LNCAP (cell line): ENCODE measurements around the gene ARAP2.

Source experiments
- TF ChIP-seq, protein P1 (sequence below): fragments of 450-650 bp; IDR thresholded peaks from 2 replicates; pipeline ENCODE4 v1.5.1; 2017; ENCODE audit warnings: mild to moderate bottlenecking

ARAP2 gene

DNA sequence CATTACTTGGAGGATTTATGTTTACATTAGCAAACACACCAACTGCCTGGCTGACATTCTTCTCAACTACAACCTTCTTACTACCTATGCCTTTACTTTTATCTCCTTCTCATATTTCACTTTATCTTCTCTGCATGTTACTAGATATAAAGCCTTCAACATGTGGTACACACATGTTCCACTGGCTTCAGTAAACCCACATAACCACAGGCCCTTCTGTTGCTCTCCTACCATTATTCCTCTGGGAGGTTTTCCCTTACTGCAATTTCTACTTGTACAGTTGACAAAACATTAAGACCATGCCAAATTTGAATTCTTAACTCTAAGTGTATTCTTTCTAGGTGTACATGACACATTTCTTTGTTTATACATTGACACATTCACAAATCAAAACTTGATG, 133.1 kb downstream of the ARAP2 start:
- TF ChIP-seq, protein P1, sequence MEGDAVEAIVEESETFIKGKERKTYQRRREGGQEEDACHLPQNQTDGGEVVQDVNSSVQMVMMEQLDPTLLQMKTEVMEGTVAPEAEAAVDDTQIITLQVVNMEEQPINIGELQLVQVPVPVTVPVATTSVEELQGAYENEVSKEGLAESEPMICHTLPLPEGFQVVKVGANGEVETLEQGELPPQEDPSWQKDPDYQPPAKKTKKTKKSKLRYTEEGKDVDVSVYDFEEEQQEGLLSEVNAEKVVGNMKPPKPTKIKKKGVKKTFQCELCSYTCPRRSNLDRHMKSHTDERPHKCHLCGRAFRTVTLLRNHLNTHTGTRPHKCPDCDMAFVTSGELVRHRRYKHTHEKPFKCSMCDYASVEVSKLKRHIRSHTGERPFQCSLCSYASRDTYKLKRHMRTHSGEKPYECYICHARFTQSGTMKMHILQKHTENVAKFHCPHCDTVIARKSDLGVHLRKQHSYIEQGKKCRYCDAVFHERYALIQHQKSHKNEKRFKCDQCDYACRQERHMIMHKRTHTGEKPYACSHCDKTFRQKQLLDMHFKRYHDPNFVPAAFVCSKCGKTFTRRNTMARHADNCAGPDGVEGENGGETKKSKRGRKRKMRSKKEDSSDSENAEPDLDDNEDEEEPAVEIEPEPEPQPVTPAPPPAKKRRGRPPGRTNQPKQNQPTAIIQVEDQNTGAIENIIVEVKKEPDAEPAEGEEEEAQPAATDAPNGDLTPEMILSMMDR, result no peak

DNA sequence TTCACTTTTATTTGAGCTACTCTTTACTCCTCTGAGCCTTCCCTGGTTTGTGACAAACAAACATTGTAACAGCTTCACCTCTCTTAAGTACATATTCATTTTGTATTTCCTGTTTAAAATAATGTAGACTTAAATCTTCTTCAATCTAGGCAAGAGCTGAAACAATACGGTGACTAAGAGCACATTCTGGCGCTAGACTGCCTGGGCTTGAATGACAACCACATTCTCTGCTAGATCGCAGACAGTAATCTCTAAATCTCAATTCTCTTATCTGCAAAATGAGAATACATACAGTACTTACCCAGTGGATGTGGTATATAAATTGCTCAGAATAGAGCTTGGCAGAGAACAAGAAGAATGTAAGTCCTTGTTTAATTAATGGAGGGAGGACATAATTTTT, 144.8 kb downstream of the ARAP2 start:
- TF ChIP-seq, protein P1, result no peak

DNA sequence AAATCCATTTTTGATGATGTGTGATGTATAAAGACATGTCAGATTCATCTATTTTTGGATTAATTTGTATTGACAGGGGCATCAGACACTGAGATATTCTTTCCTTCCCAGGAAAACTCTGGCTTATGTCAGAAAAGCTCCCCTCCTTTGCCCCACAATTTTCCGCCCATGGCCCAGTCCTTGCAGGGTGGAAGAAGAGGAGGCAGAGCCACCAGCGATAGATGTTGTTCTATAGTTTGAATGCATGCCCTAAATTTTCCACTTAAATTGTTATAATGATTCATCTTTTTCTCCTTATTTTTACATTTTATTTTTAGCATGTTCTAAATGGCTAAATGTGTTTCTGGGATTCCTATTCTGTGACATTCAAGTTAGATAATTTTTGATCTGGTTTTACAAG, 149.3 kb downstream of the ARAP2 start:
- TF ChIP-seq, protein P1, result no peak

DNA sequence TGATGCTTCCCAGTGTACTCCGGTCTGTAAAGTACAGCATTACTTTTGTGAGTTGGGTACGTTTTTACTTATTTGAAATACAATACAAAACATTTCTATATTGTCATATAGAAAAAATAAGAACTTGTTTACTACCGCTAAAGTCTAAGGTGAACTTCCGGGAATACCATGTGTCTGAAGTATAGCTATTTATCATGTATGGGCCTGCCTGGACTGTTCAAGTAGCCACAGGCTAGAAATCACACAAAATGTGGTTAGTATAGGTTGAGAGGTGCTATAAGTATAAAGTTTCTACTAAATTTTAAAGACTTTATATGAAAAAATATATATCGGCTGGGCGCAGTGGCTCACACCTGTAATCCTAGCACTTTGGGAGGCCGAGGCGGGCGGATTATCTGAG, 152.3 kb downstream of the ARAP2 start:
- TF ChIP-seq, protein P1, result no peak

DNA sequence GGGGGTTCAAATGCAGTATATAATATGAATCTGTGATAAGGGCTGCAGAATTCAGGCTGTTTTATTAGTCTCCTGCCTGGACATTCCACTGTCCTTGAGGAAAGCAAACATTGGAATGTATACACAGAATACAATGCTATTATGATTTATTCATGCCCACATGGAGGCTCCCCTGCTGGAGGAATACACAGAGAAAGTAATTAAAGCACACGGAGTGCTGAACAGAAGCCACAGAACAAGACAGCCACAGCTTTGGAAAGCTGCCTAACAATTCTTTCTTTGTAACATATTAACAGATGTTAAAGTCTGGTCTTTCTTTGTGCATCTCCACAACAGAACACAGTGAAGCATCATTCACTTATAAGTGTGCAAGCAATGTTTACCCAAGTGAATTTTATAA, 155.8 kb downstream of the ARAP2 start:
- TF ChIP-seq, protein P1, result no peak; the same call in 1 of the 2 replicates

DNA sequence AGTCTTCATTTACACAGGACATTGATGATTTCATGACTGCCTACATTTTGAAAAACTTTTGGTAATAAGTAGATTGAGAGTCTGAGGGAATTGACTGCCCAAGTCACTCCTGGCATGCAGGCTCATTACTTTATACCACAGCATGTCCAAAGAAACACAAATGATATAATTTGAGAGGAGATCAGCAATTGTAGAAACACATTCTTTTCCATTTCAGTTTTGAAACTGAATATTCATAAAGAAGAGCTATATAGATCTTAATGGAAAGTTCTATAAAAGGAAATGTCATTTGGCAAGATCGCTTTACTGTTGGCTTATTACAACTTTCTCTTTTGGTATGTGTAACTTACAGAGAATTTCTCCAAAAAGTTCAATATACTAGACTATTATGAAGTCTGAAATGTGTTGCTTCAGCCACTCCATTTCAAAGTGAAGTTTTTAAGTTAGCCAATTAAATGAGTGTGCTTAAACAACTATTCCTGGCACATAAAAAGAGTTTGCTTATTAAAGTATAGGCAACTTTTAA, 158.0 kb downstream of the ARAP2 start:
- TF ChIP-seq, protein P1, result no peak

DNA sequence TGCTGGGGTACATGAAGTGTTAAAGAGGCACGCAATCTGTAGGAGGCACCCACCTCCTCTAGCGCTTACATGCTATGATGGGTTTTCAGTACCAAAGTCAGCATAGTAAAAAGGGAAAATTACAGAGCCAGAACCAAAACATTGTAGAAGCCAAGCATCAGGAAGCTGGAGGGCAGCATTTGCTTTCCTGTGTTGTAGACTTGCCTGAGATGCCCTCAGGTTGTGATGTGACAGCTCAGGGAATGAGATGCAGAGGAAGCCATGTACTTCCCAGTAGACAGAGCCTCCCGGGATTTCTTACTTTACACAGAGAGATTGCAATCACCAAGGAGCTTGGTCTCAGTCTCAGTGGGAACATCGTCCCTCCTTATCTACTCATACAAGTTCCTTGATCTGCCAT, 161.5 kb downstream of the ARAP2 start:
- TF ChIP-seq, protein P1, result no peak

DNA sequence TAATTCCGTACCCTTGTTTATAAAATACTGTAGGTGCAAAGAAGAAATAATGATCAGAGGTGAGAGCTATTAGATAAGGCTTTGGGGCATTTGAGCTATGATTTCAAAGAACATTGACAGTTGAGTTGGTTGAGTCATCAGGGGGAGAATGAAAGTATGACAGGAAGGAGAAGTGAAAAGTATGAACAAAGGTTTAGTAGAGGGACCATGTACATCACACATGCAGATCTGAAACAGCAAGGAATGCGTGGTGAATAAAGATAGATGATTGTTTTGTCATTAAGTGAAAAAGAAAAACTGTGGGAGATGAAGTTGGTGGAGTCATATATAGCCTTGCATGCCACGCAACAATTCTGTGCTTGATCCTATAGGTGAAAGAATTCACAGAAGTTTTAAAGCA, 163.1 kb downstream of the ARAP2 start:
- TF ChIP-seq, protein P1, result no peak
